ENCODE results near the gene SUSD1.
"Not testable (repeated sequence)": the region's sequence is repeated elsewhere in the genome, so short reads cannot be mapped to it uniquely, and the experiment has no call there.

SUSD1 gene

DNA sequence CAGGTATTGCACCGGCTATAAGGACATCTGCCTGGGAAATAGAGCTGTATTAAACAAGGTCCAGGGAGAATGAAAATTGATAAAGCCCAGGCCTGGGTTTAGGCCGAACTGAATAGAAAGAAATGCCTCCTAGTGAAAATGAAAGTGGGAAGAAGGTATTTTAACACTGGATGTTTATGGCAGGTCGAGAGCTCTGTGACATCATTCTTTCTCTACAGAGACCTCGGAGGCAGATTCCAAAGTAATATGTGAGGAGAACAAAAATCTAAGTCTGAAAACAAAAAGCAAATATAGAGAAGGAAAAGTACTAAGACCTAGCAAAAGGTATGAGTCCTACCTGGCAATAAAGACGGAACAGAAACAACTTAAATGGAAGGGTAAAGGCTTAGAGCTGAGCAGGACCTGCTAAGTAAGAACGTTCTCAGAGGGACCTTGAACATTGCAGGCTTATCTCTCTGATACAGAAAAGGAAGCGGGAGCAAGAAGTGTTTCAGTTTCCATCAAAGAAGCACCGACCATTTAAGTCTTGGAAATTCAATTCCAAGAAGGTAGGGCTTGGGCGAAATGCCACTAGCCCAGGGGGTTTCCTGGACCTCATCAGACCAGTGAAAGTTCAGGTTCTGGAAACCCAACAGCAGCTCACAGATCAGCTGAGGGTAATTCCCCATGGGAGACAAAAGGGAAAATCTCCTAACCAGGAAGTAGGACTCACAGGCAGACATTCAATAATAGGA is 80.0 kb downstream of the SUSD1 start:
- FAIRE-seq: no peak

DNA sequence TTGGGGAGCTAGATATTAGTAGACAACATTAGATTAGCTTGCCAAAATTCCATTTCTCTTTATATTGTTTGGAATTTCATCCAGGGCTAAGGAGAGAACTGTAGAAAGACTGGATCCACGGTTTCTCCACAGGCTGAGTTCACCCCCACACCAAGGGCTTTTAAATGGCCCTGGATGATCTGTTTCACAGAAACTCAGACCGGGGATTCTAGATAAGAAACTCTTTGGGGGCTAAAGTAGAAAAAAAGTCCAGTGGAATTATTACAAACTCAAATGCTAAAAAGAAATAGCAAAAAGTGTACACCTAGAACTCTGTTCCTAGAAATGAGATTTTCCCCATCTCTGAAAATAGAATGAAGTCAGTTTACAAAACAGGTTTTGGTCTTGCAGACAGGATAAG is 80.9 kb downstream of the SUSD1 start:
- FAIRE-seq: no peak

DNA sequence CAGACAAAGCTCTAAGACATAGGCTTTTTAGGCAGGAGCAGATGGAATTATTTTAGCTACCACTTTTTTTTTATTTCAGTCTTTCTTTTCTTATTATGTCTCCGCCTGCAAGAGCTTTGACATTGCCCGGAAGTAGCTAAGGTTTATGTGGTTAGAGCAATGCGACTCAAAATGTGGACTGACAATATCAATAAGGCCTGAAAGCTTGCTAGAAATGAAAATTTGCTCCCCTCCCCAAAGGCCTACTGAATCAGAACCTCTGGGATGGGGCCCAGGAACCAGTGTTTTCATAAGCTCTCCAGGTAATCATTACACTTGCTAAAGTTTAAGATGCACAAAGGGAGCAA is 81.3 kb downstream of the SUSD1 start:
- FAIRE-seq: no peak

DNA sequence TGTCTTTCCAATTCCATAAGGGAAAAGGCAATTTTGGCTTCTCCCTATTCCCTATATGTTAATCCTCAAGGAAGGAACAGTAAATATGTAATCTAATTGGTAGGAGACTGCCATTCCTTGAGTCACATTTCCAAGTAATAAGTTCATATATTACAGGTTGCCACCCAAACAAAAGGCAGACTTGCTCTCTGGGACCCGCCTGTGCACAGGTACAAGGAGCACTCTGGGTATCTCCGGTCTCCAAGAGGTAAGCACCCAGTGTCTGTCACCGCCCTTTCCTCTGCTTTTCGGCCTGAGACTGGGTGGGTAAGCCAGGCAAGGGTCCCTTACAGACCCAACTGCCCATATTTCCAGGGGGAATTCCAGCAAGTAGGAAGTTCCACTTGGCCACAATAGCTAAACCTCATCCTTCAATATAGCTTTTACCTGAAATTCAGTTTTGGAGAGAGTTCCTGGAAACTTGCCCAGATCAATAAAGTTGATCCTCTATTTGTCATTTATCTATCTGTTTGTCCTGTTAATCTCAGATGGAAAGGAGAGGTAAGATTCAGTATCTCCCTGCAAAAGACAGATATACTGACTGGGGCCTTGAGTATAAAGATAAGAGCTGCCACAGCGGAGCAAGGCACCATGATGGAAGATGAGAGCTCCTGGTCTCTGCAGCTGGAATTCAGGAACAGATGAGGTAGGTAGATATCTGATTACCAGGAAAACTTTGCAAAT is 81.8 kb downstream of the SUSD1 start:
- no peak for FAIRE-seq

DNA sequence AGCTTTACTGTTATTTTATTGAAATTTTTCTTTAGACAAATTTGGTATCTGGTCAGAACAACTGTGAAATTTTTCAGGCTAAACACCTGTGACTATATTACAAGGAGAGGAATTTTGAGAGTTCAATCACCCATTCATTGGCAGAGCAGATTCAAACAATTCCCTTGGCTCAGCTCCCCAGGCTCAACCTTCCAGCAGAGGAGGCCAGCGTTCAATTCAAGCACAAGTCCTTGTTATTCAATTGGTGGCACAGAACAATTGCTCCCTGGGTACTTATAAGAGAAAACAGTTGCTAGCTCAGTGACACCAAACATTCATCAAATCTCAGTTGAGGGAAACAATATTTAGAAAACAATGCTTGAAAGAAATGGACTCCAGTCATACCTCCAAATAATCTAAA is 83.3 kb downstream of the SUSD1 start:
- no peak for FAIRE-seq

DNA sequence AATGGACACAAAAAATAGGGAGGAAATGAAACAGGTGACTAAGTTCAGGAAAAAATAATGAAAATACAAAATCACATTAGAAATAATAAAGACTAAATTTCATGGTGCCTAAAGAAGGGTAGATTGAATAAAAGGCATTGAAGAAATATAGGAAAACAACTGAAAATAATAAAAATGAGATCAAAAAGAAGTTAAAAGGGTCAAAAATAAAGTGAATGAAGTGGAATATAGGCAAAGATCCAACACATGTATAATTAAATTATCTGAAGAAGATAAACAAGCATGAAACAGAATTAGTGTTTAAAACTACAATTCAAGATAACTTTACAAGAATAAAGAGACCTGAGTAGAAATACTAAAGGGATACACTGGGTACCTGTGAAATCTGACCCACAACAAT is 87.6 kb downstream of the SUSD1 start:
- no peak for FAIRE-seq

DNA sequence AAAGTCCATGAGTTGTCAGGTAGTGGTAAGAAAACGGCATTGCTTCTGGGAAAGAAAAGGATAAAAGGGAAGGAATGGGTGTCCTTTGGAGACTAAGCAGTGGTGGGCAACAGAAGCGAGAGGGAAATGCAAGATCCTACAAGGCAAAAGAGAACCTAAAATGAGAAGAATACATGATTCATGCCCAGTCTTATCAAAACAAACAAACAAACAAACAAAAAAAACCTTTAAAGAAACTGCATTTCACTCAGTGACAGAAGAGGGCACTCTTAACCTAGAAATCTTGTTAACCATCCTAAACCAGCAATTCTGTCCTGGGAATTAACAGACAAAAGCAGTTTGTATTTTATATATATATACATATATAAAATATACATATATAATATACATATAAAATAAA is 88.5 kb downstream of the SUSD1 start:
- FAIRE-seq: peak; percentile 53

DNA sequence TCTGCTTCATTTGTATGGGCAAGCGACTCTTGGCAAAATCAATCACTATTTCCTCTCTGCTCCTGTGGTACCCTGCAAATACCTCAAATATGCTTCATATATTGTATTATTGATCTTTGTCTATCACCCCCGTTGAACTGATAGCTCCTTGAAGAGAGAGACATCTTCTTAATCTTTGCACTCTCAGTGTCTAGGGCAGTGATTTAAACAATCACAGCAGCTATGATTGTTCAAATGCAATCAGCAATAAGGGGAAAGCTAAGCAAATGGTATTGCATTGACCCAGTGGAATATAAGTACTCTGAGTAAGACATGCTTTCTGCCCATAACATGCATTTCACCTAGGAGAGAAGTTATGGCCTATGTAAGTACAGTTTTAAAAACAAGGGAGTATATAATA is 90.2 kb downstream of the SUSD1 start:
- no peak for FAIRE-seq

DNA sequence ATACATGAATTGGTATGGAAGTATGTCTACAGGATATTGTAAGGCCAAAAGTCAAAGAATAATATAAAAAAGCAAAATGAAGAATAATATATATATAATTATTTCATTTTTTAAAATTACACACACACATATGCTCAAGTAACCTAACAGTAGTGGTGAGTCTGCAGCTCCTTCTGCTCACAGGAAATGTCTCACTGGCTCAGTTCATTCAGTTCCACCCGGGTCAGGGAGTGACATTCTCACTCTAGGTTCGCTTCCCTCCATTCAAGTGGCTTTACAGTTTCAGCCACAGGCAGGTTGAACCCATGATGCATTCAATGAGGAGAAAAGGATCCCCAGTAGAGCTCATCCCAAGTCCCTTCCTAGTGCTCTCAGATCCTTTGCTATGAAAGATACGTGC is 90.8 kb downstream of the SUSD1 start:
- no peak for FAIRE-seq

DNA sequence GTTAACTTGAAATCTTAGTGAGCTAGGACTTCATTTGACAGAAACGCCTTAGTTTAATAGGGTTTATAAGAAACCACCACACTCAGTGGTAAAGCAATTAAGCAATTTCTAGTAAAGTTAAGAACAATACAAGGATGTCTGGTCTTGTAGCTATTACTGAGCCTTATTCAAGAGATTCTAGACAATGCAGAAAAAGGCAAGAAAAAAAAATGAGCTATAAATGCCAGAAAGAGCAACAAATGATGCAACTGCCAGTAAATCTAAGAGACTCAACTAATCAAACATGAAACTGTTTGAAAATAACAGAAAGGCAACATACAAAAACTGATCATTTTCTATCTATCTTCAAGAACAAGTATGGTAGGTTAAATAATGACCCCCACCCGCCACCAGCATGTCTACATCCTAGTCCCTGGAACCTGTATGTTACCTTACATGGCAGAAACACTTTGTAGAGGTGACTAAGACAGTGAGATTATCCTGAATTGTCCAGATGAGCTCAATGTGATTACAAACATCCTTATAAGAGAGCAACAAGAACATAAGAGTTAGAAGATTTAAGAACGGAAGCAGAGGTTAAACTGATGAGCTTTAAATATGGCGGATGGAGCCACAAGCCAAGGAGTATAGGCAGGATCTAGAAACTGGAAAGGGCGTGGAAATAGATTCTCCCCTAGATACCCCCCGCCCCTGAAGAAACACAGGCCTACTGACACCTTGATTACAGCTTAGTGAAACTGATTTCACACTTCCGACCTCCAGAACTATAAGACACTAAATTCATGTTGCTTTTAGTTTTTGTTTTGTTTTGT is 93.0 kb downstream of the SUSD1 start:
- FAIRE-seq: no peak

DNA sequence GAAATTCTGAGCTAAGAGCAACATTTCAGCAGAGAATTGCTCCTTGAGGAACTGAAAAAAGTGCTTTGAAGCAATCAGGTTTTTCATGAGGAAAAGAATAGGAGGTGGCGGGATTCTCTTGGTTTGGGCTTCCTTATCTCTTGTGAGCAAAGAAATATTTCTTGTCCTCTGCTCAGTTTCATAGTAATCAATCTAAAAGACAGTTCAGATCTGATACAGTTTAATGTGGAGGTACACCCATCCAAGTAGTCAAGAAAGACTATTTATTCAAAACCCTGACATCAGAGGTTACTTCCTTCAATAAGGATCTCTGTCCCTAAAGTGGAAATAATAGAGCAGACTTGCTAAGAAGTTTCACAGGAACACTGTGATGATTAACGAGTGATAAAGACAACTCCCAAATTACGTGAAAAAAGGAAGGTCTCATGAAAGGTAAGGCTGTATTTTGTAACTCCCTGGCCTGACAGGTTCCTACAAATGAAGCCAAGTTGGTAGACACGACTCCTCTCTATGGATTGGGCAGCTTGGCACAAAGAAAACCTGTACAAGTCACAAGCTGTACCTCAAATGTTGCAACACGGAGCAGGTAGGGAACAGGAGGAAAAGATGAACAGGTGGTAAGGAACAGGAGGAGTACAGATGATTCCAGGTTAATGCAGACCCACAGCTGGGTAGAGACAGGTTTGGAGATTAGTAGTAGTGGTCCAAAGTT is 94.1 kb downstream of the SUSD1 start:
- FAIRE-seq: no peak

DNA sequence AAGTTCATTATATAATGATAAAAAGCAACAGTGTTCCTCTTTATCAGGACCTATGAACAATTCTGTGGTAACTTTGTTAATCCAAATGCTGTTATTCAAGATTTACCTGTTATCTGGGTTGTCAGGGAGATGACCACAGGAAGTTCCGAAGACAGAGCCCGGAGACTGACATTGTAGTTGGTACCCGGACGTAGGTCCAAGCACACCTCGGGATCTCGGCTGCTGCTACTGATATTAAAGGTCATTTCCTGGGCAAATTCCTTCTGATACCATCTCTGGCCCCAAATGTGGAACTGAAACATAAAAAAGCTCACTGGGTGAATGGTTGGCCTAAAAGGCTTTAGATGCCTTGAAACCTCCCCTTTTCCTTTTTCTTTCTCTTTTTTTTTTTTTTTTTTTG is 96.7 kb downstream of the SUSD1 start:
- FAIRE-seq: no peak

DNA sequence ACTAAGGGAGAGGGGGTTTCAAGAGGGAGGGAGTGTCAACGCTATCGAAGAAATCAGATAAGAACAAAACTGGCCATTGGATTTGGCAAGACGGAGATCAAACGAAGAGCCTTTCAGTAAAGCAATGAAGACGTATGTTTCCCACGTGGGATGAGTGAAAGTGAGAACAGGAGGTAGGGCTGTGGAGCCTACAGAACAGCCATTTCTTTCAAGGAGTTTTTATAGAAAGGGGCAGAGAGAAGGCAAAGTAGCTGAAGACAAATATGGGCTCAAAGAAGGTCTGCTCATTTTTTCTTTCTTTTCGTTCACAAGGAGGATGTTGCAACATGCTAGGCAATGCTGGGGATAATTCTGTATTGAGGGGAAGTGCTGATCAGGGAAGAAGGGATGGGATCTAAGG is 98.3 kb downstream of the SUSD1 start:
- no peak for FAIRE-seq

DNA sequence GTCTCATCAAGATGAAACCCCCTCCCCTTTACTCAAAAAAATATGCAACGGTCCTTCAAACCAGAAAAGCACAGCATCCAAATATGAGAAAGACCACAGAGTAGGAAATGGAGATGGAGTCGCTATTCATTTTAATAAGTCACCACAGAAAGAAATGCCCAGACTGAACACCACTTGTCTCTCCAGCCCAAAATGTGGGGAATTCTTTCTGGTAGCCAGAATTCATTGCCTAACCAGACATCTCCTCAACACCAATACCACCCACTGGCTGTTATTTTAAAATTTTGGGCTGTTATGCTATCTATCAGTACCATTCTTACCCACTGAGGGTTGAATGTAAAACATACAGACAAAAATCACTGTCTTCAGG is 100.1 kb downstream of the SUSD1 start:
- FAIRE-seq: no peak

DNA sequence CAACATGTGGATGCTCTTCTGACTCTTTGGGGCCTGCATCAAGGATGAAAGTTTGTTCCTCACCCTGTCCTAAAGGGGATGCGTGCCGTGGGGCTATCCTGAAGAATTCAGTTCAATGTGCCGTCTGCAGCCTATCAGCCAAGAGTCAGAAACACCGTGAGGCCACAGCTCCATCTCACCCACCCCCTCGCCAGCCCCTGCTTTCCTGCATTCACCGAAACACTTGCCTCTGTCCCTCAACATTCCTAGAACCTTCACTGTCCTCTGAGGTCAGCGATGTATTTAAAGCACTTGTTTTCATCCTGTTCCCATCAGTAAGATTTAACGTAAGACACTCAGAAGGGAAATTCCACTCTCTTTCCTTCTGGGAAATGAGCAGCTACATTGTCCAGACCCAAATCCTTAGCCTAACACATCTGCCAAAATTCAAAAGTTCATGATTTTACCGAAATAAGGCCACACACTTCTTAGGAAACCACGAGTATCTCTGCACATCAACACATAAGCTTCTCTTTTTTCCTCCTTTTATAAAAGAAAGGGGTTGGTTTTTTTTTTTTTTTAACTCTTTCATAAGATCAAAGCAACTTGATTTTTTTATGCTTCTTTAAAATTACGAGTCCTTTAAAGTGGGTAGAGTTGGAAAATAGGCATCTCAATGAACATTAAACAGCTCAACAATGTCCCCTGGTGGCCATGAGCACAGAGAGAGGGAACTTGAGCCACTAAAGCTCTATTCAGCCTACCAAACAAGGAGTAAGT is 100.7 kb downstream of the SUSD1 start:
- peak; percentile 85 for FAIRE-seq

DNA sequence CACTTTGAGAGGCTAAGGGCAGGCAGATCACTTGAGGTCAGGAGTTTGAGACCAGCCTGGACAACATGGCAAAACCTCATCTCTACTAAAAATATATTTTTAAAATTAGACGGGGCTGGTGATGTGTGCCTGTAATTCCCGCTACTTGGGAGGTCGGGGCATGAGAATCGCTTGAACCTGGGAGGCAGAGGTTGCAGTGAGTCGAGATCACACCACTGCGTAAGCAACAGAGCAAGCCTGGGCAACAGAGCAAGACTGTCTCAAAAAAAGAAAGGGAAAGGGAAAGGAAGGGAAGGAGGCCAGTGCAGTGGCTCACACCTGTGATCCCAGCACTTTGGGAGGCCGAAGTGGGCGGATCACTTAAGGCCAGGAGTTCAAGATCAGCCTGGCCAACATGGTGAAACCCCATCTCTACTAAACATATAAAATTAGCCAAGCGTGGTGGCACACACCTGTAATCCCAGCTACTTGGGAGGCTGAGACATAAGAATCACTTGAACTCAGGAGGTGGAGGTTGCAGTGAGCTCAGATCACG is 101.4 kb downstream of the SUSD1 start:
- not testable (repeated sequence) for FAIRE-seq

DNA sequence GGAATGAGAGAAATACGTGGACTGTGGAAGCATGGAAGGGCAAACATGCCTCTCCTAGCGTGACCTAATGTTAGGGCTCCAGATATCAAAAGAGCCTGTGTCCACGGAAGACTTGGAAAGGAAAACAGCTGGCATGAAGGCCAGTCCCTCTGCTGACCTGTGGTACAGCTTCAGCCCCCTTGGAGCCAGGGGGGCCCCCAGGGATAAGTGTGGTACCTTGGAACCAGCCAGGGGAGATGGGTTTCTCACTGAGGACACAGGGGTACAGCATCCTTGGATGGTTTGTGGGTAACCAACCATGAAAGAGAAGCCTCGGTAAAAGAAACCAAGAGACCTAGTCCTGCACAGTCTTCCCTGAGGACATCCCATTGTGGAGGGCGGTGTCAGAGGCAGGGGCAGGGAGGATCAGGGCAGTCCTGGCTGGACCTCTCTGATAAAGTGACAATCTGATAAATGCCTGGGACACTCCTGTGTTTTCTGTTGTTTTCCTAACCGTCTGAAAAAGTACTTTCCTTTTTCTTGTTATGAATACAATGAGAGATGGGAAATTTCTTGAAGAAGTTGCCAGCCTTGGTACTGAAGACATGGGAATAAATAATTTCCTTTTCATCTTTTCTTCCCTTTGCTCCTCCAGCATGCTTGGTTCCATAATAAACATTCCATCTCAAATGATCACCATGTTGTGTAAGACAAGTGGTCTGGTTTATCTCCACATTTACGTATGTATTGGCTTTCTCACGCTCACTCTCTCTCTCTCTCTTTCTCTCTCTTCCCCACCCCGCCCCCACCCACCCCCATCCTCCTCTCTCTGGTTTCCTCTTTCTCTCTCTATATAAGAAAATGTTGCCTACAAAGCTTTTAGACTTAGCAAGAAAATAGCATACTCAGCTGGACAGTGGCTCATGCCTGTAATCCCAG is 102.1 kb downstream of the SUSD1 start:
- no peak for FAIRE-seq

DNA sequence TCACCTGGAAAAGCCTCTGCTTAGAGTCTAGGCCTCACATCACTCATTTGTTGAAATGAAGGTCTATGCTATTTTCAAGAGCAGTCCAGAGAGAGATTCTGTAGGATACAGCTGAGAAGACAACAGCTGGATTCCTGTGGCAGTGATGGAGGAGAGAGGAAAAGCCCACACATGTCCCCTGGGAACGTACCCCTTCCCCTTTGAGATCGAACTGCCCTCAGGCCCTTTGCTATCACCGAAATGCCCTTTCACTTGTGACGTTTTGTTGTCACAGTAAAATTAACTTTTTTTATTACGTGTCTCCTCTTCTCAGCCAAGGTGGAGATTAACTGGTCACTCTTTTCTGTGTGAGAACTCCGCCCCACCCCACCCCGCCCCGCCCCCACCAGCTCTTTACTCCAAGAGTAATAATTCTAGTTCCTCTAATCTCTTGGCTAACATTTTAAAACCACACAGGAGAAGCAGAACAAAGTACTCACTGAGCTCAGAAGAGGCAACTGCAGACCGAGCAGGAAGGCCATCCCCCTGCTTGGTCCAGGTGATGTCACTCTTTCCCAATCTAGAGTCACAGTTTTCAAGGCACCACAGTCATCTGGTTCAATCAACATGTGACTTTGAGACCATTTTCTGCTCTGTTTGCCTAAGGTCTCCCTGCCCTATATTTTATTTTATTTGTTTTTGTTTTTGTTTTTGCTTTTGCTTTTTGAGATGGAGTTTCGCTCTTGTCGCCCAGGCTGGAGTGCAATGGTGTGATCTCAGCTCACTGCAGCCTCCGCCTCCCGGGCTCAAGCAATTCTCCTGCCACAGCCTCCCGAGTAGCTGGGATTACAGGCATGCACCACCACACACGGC is 105.6 kb downstream of the SUSD1 start:
- FAIRE-seq: no peak

DNA sequence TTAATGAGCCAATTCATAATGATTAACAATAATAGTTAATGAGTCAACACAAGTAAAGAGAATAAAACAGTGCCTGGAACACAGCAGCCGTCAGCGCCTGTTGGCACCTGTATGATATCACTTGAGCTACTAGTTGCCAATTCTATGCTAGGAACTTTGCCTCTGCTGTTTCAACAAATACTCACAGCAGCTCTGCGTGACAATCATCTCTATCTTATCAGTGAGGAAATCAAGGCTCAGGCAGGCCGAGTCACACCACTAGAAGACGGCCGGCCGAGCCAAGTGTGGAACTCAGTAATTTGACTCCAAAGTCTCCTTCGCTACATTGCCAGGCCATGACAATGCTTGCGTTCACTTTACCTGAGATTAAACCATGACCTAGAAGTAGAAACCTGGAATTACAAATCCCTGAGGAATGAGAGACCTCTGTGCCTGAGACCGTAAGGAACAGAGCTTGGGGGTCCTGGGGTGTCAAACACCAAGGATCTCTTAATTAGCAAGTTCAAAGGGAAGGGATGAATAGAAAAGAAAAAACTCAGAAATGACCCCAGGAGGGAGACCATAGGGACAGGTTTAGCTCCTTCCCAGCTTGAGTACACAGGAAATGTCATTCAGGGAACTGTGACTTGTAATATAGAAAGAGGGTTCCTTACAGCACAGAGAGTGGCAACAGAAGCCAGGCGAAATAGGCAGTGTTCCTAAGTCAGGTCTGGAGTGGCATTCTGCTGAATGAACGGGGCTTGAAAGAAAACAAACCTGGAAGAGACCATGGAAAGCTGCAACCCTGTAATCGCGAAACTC is 109.1 kb downstream of the SUSD1 start:
- no peak for FAIRE-seq
